ENCODE results near the gene TMF1. TPM values are rescaled to one million over a fixed set of nuclear protein-coding genes. Genes with fewer than 3 reads are reported as not detected.

TMF1 gene
- polyA plus RNA-seq, 1 of the 3 experiments (the other 2 are of a cell fraction) = 3.2 TPM

DNA sequence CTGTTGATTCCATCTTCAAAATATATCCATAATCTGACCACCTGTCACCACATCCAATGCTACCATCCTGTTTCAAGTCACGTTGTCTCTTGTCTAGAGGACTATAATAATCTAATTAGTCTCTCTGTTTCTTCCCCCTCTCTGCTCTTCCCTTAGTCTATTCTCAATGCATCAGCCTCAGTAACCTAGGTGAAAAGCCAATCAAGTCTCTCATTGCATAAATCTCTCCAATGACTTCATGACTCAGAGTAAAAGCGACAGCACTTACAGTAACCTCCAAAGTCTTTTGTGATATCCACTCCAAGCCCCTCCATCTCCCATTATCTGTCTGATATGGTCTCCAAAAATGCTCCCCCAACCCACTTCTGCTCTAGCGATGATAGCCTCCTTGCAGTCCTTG, 20.8 kb upstream of the TMF1 start:
- Histone ChIP-seq H3K9me2 (no peaks in the 10 kb centered on the region), H3K27ac (ENCODE audit: low read depth in 2 of 2, low read length in 1 of 2) (no peak overlapping the region), H3K9me3 (no peaks in the 10 kb centered on the region), H2AFZ (ENCODE audit: low read depth) (no peak overlapping the region), H3K36me3 (replicated peaks in 1 of 2; ENCODE audit: control insufficient read depth in 1 of 2, insufficient read depth in 2 of 2, low read length in 1 of 2) (peaks cover 41 to 50% of the 10 kb centered on the region in 2 experiments), H3K4me1 (ENCODE audit: control insufficient read depth in 1 of 2, insufficient read depth in 2 of 2, low read depth in 1 of 2, low read length in 1 of 2) (peaks cover 0 to 5% of the 10 kb centered on the region in 2 experiments; a peak in 2 of 4 replicates), H3F3A (replicated peaks; ENCODE audit: insufficient read depth) (no peaks in the 10 kb centered on the region), H4K20me1 (ENCODE audit: insufficient read depth) (no peaks in the 10 kb centered on the region), H3K9ac (no peak overlapping the region), H3K79me2 (ENCODE audit: insufficient read depth) (peaks cover 62% of the 10 kb centered on the region), H3K4me2 (no peak overlapping the region), H3K4me3 (ENCODE audit: low read depth in 2 of 2, low read length in 1 of 2) (no peak overlapping the region), H3K27me3 (ENCODE audit: insufficient read depth) (no peaks in the 10 kb centered on the region)
- POLR2A ChIA-PET = no interaction called here
- CTCF ChIA-PET = interaction anchor here (2.8 kb wide), 1 partner anchor 11 kb away, joined by 6 read pairs; the partner anchor contains the start of gene ARL6IP5
- TF ChIP-seq FOXM1 (IDR thresholded peaks at IDR 0.05; ENCODE audit: low read depth) (no peak), TAF1 (IDR thresholded peaks at IDR 0.05; ENCODE audit: borderline replicate concordance, low read depth, low read length) (no peak), SIN3A (IDR thresholded peaks at IDR 0.05; ENCODE audit: borderline replicate concordance, low read depth, low read length) (no peak)
- TF ChIP-seq, protein P1, sequence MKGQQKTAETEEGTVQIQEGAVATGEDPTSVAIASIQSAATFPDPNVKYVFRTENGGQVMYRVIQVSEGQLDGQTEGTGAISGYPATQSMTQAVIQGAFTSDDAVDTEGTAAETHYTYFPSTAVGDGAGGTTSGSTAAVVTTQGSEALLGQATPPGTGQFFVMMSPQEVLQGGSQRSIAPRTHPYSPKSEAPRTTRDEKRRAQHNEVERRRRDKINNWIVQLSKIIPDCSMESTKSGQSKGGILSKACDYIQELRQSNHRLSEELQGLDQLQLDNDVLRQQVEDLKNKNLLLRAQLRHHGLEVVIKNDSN (IDR thresholded peaks at IDR 0.05; ENCODE audit: borderline replicate concordance, low read depth) = no peak
- TF ChIP-seq, protein P2, sequence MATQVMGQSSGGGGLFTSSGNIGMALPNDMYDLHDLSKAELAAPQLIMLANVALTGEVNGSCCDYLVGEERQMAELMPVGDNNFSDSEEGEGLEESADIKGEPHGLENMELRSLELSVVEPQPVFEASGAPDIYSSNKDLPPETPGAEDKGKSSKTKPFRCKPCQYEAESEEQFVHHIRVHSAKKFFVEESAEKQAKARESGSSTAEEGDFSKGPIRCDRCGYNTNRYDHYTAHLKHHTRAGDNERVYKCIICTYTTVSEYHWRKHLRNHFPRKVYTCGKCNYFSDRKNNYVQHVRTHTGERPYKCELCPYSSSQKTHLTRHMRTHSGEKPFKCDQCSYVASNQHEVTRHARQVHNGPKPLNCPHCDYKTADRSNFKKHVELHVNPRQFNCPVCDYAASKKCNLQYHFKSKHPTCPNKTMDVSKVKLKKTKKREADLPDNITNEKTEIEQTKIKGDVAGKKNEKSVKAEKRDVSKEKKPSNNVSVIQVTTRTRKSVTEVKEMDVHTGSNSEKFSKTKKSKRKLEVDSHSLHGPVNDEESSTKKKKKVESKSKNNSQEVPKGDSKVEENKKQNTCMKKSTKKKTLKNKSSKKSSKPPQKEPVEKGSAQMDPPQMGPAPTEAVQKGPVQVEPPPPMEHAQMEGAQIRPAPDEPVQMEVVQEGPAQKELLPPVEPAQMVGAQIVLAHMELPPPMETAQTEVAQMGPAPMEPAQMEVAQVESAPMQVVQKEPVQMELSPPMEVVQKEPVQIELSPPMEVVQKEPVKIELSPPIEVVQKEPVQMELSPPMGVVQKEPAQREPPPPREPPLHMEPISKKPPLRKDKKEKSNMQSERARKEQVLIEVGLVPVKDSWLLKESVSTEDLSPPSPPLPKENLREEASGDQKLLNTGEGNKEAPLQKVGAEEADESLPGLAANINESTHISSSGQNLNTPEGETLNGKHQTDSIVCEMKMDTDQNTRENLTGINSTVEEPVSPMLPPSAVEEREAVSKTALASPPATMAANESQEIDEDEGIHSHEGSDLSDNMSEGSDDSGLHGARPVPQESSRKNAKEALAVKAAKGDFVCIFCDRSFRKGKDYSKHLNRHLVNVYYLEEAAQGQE (IDR thresholded peaks at IDR 0.05; ENCODE audit: low read depth, low read length) = no peak
- TF ChIP-seq, protein P3, sequence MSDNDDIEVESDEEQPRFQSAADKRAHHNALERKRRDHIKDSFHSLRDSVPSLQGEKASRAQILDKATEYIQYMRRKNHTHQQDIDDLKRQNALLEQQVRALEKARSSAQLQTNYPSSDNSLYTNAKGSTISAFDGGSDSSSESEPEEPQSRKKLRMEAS (IDR thresholded peaks at IDR 0.05; ENCODE audit: low read depth) = no peak
- WGBS (ENCODE audit: low lambda C conversion rate) = 93% methylated on average over 3 of the region's 3 CpGs
- DNase-seq = no peak

DNA sequence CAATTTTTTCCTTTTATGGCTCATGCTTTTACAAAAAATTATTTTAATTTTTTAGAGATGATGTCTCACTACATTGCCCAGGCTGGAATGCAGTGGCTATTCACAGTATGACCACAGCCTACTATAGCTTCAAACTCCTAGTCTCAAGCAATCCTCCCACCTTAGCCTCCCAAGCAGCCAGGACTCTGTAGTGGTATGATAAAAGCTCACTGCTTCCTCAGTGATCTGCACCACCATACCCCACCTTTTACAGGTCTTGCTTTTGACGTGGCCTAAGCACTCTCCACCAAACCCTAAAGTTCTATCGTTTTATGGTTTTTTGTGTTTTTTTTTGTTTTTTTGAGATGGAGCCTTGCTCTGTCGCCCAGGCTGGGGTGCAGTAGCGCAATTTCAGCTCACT, 14.0 kb upstream of the TMF1 start:
- no peaks in the 10 kb centered on the region for H3F3A ChIP-seq (replicated peaks; ENCODE audit: insufficient read depth)
- no peak overlapping the region for H3K9ac ChIP-seq
- TF ChIP-seq, protein P3 (IDR thresholded peaks at IDR 0.05; ENCODE audit: low read depth) = no peak
- no peak for TF ChIP-seq TAF1 (IDR thresholded peaks at IDR 0.05; ENCODE audit: borderline replicate concordance, low read depth, low read length)
- TF ChIP-seq NRF1 (IDR thresholded peaks at IDR 0.05; ENCODE audit: low read depth, low read length) = no peak
- TF ChIP-seq FOXM1 (IDR thresholded peaks at IDR 0.05; ENCODE audit: low read depth) = no peak
- TF ChIP-seq, protein P4, sequence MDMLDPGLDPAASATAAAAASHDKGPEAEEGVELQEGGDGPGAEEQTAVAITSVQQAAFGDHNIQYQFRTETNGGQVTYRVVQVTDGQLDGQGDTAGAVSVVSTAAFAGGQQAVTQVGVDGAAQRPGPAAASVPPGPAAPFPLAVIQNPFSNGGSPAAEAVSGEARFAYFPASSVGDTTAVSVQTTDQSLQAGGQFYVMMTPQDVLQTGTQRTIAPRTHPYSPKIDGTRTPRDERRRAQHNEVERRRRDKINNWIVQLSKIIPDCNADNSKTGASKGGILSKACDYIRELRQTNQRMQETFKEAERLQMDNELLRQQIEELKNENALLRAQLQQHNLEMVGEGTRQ (IDR thresholded peaks at IDR 0.05; ENCODE audit: borderline replicate concordance, low read depth, low read length) = no peak
- no peak for TF ChIP-seq TEAD4 (IDR thresholded peaks at IDR 0.05; ENCODE audit: borderline replicate concordance, insufficient read depth)
- no peak for TF ChIP-seq MEF2A (IDR thresholded peaks at IDR 0.05; ENCODE audit: borderline replicate concordance, low read depth)
- TF ChIP-seq, protein P5, sequence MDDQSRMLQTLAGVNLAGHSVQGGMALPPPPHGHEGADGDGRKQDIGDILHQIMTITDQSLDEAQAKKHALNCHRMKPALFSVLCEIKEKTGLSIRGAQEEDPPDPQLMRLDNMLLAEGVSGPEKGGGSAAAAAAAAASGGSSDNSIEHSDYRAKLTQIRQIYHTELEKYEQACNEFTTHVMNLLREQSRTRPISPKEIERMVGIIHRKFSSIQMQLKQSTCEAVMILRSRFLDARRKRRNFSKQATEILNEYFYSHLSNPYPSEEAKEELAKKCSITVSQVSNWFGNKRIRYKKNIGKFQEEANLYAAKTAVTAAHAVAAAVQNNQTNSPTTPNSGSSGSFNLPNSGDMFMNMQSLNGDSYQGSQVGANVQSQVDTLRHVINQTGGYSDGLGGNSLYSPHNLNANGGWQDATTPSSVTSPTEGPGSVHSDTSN (IDR thresholded peaks at IDR 0.05) = no peak
- no peak for TF ChIP-seq YY1 (IDR thresholded peaks at IDR 0.05; ENCODE audit: low read depth)
- no peak for TF ChIP-seq JUND (IDR thresholded peaks at IDR 0.05)
- TF ChIP-seq CHD2 (IDR thresholded peaks at IDR 0.05; ENCODE audit: low read length, partially characterized antibody) = no peak
- TF ChIP-seq, protein P6, sequence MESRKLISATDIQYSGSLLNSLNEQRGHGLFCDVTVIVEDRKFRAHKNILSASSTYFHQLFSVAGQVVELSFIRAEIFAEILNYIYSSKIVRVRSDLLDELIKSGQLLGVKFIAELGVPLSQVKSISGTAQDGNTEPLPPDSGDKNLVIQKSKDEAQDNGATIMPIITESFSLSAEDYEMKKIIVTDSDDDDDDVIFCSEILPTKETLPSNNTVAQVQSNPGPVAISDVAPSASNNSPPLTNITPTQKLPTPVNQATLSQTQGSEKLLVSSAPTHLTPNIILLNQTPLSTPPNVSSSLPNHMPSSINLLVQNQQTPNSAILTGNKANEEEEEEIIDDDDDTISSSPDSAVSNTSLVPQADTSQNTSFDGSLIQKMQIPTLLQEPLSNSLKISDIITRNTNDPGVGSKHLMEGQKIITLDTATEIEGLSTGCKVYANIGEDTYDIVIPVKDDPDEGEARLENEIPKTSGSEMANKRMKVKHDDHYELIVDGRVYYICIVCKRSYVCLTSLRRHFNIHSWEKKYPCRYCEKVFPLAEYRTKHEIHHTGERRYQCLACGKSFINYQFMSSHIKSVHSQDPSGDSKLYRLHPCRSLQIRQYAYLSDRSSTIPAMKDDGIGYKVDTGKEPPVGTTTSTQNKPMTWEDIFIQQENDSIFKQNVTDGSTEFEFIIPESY (IDR thresholded peaks at IDR 0.05; ENCODE audit: borderline replicate concordance, low read depth) = no peak
- no peak for TF ChIP-seq NFIC (IDR thresholded peaks at IDR 0.05; ENCODE audit: borderline replicate concordance)
- no peak for TF ChIP-seq SMC3 (IDR thresholded peaks at IDR 0.05; ENCODE audit: low read depth, low read length)
- no peak for TF ChIP-seq RCOR1 (IDR thresholded peaks at IDR 0.05; ENCODE audit: low read length)
- TF ChIP-seq FOXJ3 (CRISPR knock-in tag; IDR thresholded peaks at IDR 0.05) = no peak

More for the DNA sequence above, 14.0 kb upstream of the TMF1 start:
- DNase-seq = no peak
- no peak overlapping the region for H3K4me2 ChIP-seq
- H3K79me2 ChIP-seq (ENCODE audit: insufficient read depth) = peaks cover 14% of the 10 kb centered on the region
- H3K27me3 ChIP-seq (ENCODE audit: insufficient read depth) = no peaks in the 10 kb centered on the region
- peaks cover 58 to 62% of the 10 kb centered on the region in 2 experiments for H3K36me3 ChIP-seq (replicated peaks in 1 of 2; ENCODE audit: control insufficient read depth in 1 of 2, insufficient read depth in 2 of 2, low read length in 1 of 2)
- no peak overlapping the region for H3K4me3 ChIP-seq (ENCODE audit: low read depth in 2 of 2, low read length in 1 of 2)
- CTCF ChIA-PET = no interaction called here
- POLR2A ChIA-PET = no interaction called here
- no peak overlapping the region for H3K27ac ChIP-seq (ENCODE audit: low read depth in 2 of 2, low read length in 1 of 2)
- H2AFZ ChIP-seq (ENCODE audit: low read depth) = no peak overlapping the region
- H3K4me1 ChIP-seq (ENCODE audit: control insufficient read depth in 1 of 2, insufficient read depth in 2 of 2, low read depth in 1 of 2, low read length in 1 of 2) = no peaks in the 10 kb centered on the region; a peak in 1 of 4 replicates
- no peaks in the 10 kb centered on the region for H4K20me1 ChIP-seq (ENCODE audit: insufficient read depth)
- no peaks in the 10 kb centered on the region for H3K9me3 ChIP-seq
- WGBS (ENCODE audit: low lambda C conversion rate) = 85% methylated on average over 4 of the region's 4 CpGs
- H3K9me2 ChIP-seq = no peaks in the 10 kb centered on the region
